Stimulated activated CD4-positive, alpha-beta T cell treated with anti-CD3 and anti-CD28 coated beads, TNF-alpha, amount 100 ng/mL, for 4 hours (primary cell): ENCODE results near the gene CTNNA2.

Experiments
- DNase-seq, 3 experiments: peaks; one replicate each; pipeline ENCODE4 v3.0.0-alpha.2; 2020; ENCODE audit warnings: low read depth in 3 of 3

Gene CTNNA2

DNA sequence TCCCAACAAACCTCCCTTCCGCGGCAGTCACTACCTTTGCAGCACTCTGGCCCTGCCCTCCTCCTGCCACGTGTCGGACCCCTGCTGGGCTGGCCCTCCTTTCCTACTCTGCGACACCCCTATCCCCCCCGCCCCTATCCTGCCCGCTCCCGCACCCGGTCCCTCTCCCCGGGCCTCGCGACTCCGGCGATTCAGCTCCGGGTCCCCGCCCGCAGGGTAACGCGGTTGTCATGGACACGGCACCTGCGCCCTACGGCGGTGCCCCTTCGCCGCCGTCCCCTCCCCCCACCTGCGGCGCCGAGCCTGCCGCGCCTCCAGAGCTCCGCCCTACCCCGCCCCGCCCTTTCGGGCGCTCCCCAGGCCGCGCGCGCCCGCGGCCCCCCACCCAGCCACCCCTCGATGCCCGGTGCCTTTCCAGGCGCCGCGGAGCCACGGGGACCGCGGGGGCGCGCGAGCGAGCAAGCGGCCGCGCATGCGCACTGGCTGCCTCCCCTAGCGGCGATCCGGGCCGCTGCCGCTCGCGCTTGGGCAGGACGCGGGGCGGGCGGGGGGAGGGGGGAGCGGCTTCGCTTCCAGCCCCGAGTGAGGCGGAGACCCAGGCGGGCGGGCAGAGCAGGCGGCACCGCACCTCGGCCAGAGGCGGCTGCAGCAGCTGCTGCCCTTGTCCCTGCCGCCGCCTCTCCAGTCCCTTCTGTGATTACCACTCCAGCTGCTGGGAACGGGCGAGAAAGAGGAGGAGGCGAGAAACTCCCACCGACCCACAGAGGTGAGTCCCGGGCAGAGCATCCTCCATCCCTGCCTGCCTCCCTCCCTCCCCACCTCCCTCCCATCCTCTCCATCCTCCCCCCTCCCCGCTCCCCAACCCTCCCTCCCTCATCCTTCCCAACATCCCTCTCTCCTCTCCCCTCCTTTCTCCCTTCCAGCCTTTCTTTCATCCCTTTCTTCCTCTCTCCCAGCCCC, at the start of gene CTNNA2:
CTNNA2 (plus strand) TSS at position 610 of the 960 bp plus-strand sequence.
- DNase-seq: no peak

DNA sequence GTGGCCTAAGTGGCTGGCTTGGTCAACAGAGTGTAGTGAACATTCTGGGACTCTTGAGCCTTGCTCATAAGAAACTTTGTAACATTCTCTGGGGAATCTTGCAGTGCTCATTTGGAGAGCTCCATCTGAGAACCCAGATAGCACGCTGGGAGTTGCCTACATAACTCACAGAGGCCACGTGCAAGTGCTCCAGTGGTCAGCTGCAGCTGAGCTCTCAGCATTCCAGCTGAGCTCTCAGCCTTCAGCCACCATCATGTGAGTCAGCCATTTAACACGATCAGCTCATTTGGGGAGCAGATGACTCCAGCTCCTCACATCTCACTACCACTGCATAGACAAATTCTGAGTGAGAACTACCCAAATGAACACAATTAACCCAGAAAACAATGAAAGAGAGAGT, 25.5 kb upstream of the CTNNA2 start:
- DNase-seq: no peak

DNA sequence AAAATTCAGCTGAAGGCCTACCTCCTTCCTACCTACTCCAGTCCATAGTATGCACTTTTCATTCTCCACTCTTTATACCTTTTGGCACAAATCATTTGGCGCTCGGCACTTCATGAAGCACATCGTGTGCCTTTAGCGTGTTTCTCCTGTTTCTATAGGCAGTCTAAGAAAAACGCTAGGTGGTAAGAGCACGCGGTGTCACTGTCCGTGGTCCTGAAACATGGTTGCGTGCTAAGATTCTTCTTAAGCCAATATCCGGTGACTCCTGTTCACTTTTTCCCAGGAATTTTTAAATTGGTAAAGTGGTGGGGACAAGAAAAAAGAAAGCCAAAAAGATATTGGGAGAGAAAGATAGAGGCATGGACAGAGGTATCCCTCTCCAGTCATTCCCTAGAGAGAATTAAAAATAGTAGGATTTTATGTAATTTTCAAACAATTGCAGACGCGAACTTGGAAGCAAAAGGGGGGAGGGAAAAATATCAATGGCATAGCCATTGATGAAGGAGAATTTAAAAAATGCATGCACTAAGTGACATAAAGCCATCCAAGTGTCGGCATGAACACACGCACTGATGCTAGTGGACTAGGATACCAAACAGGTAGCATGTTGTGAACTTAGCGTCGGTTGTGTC, 1.4 kb upstream of the CTNNA2 start:
- no peak for DNase-seq

DNA sequence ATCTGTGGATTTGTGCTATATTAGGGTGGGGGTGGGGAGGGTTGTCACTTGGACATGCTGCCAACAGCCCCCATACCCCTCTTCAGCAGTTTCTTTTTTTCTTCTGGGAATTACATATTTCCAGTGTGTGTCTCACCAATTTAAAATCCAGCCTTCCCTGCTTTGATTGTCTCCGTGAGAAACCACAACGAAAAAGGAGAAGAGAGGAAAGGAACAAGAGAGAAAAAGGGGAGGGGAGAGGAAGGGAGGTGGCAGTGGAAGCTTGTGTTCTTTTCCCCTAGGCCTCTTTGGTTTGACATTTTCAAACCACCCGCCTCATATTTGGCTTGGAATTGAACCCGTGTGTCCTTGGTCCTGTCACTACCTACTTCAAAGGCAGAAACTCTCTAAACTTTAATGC, 860 bp downstream of the CTNNA2 start:
- no peak for DNase-seq

DNA sequence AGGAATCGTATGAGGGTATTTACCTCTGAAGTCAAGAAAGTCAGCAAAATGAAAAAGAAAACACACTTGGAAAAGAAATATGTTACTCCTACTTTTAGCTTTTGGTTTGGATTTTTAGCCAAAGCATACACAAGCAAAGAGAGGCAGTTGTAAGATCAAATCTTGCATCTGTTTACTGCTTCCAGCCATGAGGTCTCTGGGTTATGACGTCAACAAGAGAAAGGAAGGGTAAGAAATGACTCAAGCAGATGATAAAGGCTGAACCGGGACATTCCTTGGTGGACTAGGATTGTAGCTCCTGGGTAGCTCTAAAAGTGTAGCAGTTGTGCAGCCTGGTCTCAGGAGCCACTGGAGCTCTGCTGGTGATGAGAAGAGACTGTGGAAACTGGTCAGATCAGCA, 16.8 kb downstream of the CTNNA2 start:
- DNase-seq: no peak

- no peak for DNase-seq
Measured at GRCh38 chr2:79530443-79530842, 17.6 kb downstream of the CTNNA2 start.

- DNase-seq: no peak
Measured at GRCh38 chr2:79547568-79547967, 34.7 kb downstream of the CTNNA2 start.

DNA sequence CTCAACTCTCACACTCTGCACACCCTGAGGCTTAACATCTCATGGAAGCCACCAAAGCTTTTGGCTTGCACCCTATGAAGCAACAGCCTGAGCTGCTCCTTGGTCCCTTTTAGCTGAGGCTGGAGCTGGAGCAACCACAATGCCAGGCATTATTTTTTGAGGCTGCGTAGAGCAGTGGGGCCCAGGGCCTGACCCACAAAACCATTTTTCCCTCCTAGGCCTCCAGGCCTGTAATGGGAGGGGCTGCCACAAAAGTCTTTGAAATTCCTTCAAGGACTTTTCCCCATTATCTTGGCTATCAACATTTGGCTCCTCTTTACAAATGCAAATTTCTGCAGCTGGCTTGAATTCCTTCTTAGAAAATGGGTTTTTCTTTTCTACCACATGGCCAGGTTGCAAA, 39.8 kb downstream of the CTNNA2 start:
- no peak for DNase-seq

GRCh38 chr2:79554899-79555298, 42.0 kb downstream of the CTNNA2 start:
- DNase-seq: no peak

- DNase-seq: no peak
Measured at GRCh38 chr2:79564065-79564464, 51.2 kb downstream of the CTNNA2 start.

DNA sequence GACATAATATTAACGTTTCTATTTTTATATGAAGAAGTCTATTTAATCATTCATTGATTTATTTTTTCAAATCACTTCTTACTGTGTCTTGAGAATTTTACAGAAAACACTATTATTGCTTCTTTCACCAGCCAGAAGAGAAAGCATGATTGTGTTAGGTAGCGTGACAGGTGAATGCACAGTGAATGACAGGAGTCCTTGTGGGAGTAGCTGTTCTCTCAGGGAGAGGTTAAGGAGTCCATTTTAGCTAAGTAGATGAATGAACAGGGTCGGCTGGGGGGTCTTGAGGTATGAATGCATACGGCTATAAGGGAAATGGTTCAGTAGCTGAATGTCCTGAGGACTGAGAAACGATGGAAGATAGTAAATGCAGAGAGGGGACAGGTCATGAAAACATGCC, 56.2 kb downstream of the CTNNA2 start:
- DNase-seq: no peak

GRCh38 chr2:79573895-79574674, 61.2 kb downstream of the CTNNA2 start:
- DNase-seq: no peak

- no peak for DNase-seq
Measured at GRCh38 chr2:79576451-79576850, 63.6 kb downstream of the CTNNA2 start.

- DNase-seq: no peak
Measured at GRCh38 chr2:79578952-79579351, 66.1 kb downstream of the CTNNA2 start.

GRCh38 chr2:79580175-79580574, 67.3 kb downstream of the CTNNA2 start:
- DNase-seq: no peak

DNA sequence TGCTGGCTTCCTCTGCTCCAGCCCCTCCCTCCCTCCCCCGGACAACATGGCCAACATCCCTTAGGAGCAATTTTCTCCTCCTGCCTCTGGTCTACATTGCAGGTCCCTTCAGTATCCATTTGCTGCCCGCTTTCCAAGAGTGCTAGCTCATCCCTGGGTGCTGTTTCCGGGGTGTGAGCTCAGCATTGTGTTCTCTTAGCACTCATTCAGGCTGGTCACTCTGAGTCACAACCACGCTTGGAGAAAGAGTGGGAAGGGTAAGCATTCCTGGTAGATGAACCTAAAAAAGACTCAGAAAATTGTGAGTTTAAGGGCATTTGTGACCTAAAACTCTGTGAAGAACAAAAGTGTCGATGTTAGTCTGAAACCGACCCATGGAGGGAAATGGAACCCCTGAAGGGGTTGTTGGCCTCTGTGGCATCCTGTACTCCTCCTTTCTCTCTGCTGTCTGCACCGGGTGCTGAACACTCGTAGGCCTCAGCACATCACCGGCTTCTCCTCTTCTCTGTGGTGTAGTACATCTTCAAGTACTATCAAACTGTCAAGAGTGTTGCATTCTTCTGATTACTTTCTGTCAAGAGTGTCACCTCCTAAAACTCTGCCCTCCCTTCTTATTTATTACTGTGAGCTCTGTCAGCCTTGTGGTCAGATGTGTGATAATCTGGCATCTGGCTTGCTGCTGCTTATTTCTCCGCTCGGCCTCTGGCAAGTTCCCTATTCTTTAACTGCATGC, 73.0 kb downstream of the CTNNA2 start:
- no peak for DNase-seq

GRCh38 chr2:79591281-79591680, 78.4 kb downstream of the CTNNA2 start:
- DNase-seq: no peak

GRCh38 chr2:79593237-79593867, 80.5 kb downstream of the CTNNA2 start:
- DNase-seq: no peak

GRCh38 chr2:79596403-79596802, 83.6 kb downstream of the CTNNA2 start:
- no peak for DNase-seq

DNA sequence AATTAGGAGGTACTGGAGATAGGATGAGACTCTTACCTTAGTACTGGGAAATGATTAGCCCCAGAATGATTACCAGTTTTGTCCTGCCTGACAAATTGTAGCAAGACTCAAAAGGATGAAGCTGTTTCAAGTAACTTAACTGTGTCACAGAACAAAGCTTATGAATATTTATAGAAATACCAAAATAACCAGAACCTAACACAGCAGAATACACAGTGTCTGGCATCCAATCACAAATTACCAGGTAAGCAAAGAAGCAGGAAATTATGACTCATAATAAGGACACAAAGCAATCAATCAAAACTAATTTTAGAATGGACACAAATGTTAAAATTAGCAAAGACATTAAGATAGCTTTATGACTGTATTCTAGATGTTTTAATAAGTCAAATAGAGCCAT, 91.9 kb downstream of the CTNNA2 start:
- no peak for DNase-seq

- DNase-seq: no peak
Measured at GRCh38 chr2:79611448-79612016, 98.7 kb downstream of the CTNNA2 start.
